GM19023 (cell line): ENCODE results near the gene ZBTB46.
A peak's percentile ranks its signal among the peaks of the same experiment; 100 is the strongest.

ENCODE experiments used
- ATAC-seq: cut with Tn5 transposase; IDR thresholded peaks from one replicate; pipeline ENCODE4 v1.9.1; 2021; ENCODE audit warnings: mild to moderate bottlenecking, moderate library complexity; ENCODE audit not compliant: unreplicated experiment

ZBTB46 gene

GRCh38 chr20:63748070-63748933, 82.8 kb downstream of the ZBTB46 start:
- no peak for ATAC-seq

GRCh38 chr20:63747622-63748069, 83.4 kb downstream of the ZBTB46 start:
- ATAC-seq: no peak

GRCh38 chr20:63746751-63747315, 84.2 kb downstream of the ZBTB46 start:
- no peak for ATAC-seq

- no peak for ATAC-seq
Observed at GRCh38 chr20:63745961-63746731, 84.9 kb downstream of the ZBTB46 start.

GRCh38 chr20:63745424-63745805, 85.6 kb downstream of the ZBTB46 start:
- no peak for ATAC-seq

GRCh38 chr20:63744574-63745423, 86.3 kb downstream of the ZBTB46 start:
- no peak for ATAC-seq

GRCh38 chr20:63744158-63744557, 86.9 kb downstream of the ZBTB46 start:
- no peak for ATAC-seq

- no peak for ATAC-seq
Observed at GRCh38 chr20:63743210-63743970, 87.7 kb downstream of the ZBTB46 start.

GRCh38 chr20:63742381-63743024, 88.6 kb downstream of the ZBTB46 start:
- ATAC-seq: no peak

- ATAC-seq: no peak
Observed at GRCh38 chr20:63741676-63742380, 89.2 kb downstream of the ZBTB46 start.

- no peak for ATAC-seq
Observed at GRCh38 chr20:63741354-63741675, 89.7 kb downstream of the ZBTB46 start.

- ATAC-seq: no peak
Observed at GRCh38 chr20:63740627-63741353, 90.3 kb downstream of the ZBTB46 start.

- ATAC-seq: no peak
Observed at GRCh38 chr20:63740070-63740626, 90.9 kb downstream of the ZBTB46 start.

- ATAC-seq: peak; percentile 42
Observed at GRCh38 chr20:63739130-63740069, 91.7 kb downstream of the ZBTB46 start, which contains the start of gene SLC2A4RG. Gene SLC2A4RG (plus strand): TSS chr20:63739776. CDS start chr20:63739913, 137 bp downstream.

- no peak for ATAC-seq
Observed at GRCh38 chr20:63738687-63739129, 92.4 kb downstream of the ZBTB46 start.

- no peak for ATAC-seq
Observed at GRCh38 chr20:63737945-63738686, 92.9 kb downstream of the ZBTB46 start.
